Body of pancreas (tissue), 4 donors: ENCODE data around the gene NLGN1. TPM values are rescaled to one million over a fixed set of nuclear protein-coding genes. Genes with fewer than 3 reads are reported as not detected.

Experiments
- ATAC-seq: fragments of 150-250 bp; one replicate; pipeline ENCODE4 v1.9.1; 2016
- DNase-seq, 4 donors: peaks; one replicate each; pipeline ENCODE4 v3.0.0-alpha.2; 2019
- H3K27ac ChIP-seq, 4 donors: fragments of 200-600 bp; sonication (generic); 1 replicate in 3 of 4; 2 replicates in 1 of 4; pipeline versions ENCODE4 v1.5.1 to v1.6.1; 2016 to 2019; ENCODE audit warnings: mild to moderate bottlenecking in 1 of 4, mixed read lengths in 1 of 4, moderate library complexity in 1 of 4
- H3K27me3 ChIP-seq, 2 donors: fragments of 200-600 bp; sonication (generic); one replicate each; pipeline ENCODE4 v1.6.0; 2016; ENCODE audit warnings: mild to moderate bottlenecking in 1 of 2
- H3K36me3 ChIP-seq, 2 donors: fragments of 200-600 bp; sonication (generic); replicated peaks in 1 of 2; 2 replicates each; pipeline ENCODE4 v1.5.1; 2016; ENCODE audit warnings: low read depth in 2 of 2; ENCODE audit not compliant: insufficient read depth in 1 of 2
- H3K4me1 ChIP-seq: fragments of 200-600 bp; sonication (generic); one replicate; pipeline ENCODE4 v1.6.0; 2016
- H3K4me3 ChIP-seq, 2 donors: fragments of 200-600 bp; sonication (generic); 1 replicate in 1 of 2; 2 replicates in 1 of 2; pipeline ENCODE4 v1.5.1; 2016 to 2019
- H3K9me3 ChIP-seq, 3 donors: fragments of 200-600 bp; sonication (generic); 1 replicate in 2 of 3; 2 replicates in 1 of 3; pipeline ENCODE4 v1.5.1; 2016
- CTCF ChIP-seq, 7 experiments: fragments of 450-650 bp in 4 of 7; fragments of 200-600 bp in 3 of 7; sonication (generic) in 3 of 7; IDR thresholded peaks; one replicate each; pipeline ENCODE4 v1.5.1; 2016 to 2019; ENCODE audit warnings: antibody characterized with exemption in 7 of 7
- POLR2A ChIP-seq, 3 donors: fragments of 450-650 bp; IDR thresholded peaks; one replicate each; pipeline ENCODE4 v1.6.1; 2016; ENCODE audit warnings: antibody characterized with exemption in 3 of 3, mild to moderate bottlenecking in 2 of 3
- WGBS, 2 donors: methylation state at CpG; one replicate each; pipeline ENCODE4 v1.1.5; 2017; 5-methylcytosine and 5-hydroxymethylcytosine counted together
- intact Hi-C: fragments of 100-400 bp; cut with DNase I; formaldehyde crosslinking; loops from one replicate; pipeline ENCODE4 v1.15.1; 2023
- total RNA-seq, 2 donors: library from RNA; depleted of rRNA; stranded (reverse); fragments of >200 nt; gene quantifications; one replicate each; pipeline ENCODE4 v1.1.0, GENCODE V29; 2016

NLGN1 gene
- total RNA-seq, 2 donors from 2014 or later, result 0.52 to 1.3 TPM

- ATAC-seq (no peak), DNase-seq (no peak)
- no peaks in the 10 kb centered on the region for H3K27me3 ChIP-seq
- no peak overlapping the region for H3K4me3 ChIP-seq
- WGBS, 2 donors, result 78 to 80% methylated on average over 7 of the region's 7 CpGs
- no peak for TF ChIP-seq CTCF (IDR thresholded peaks at IDR 0.05)
- no peak for TF ChIP-seq POLR2A (IDR thresholded peaks at IDR 0.05)
- H3K9me3 ChIP-seq, result no peaks in the 10 kb centered on the region
- no peaks in the 10 kb centered on the region for H3K4me1 ChIP-seq
- H3K27ac ChIP-seq, result no peak overlapping the region
- no peaks in the 10 kb centered on the region for H3K36me3 ChIP-seq
- intact Hi-C loops, result no loop called here
Measured at GRCh38 chr3:174156200-174156599, 758.7 kb downstream of the NLGN1 start.

GRCh38 chr3:174158674-174159073 is 761.1 kb downstream of the NLGN1 start:
- no peak for DNase-seq
- intact Hi-C loops, result no loop called here
- H3K36me3 ChIP-seq, result no peaks in the 10 kb centered on the region
- no peaks in the 10 kb centered on the region for H3K27me3 ChIP-seq
- no peaks in the 10 kb centered on the region for H3K4me1 ChIP-seq
- no peaks in the 10 kb centered on the region for H3K9me3 ChIP-seq
- H3K4me3 ChIP-seq, result no peak overlapping the region
- TF ChIP-seq POLR2A (IDR thresholded peaks at IDR 0.05), result no peak
- ATAC-seq, result no peak
- WGBS, 2 donors, result 56 to 73% methylated on average over 1 of the region's 1 CpG
- H3K27ac ChIP-seq, result no peak overlapping the region

- Histone ChIP-seq H3K4me1 (no peaks in the 10 kb centered on the region), H3K4me3 (no peak overlapping the region), H3K36me3 (no peaks in the 10 kb centered on the region), H3K27ac (no peak overlapping the region), H3K9me3 (peaks cover 0 to 6% (median 0%) of the 10 kb centered on the region in 3 donors), H3K27me3 (no peaks in the 10 kb centered on the region)
- TF ChIP-seq POLR2A (IDR thresholded peaks at IDR 0.05), result no peak
- TF ChIP-seq CTCF (IDR thresholded peaks at IDR 0.05), result no peak
- no peak for DNase-seq
- WGBS, 2 donors, result 43 to 50% methylated on average over 3 of the region's 3 CpGs
- ATAC-seq, result no peak
- intact Hi-C loops, result no loop called here
Measured at GRCh38 chr3:174159604-174160003, 762.1 kb downstream of the NLGN1 start.

GRCh38 chr3:174162550-174162949 is 765.0 kb downstream of the NLGN1 start:
- TF ChIP-seq POLR2A (IDR thresholded peaks at IDR 0.05), result no peak
- no peak for TF ChIP-seq CTCF (IDR thresholded peaks at IDR 0.05)
- no peaks in the 10 kb centered on the region for H3K36me3 ChIP-seq
- H3K4me1 ChIP-seq, result no peaks in the 10 kb centered on the region

GRCh38 chr3:174168026-174168425 is 770.5 kb downstream of the NLGN1 start:
- Histone ChIP-seq H3K4me1 (no peaks in the 10 kb centered on the region), H3K36me3 (no peaks in the 10 kb centered on the region), H3K27me3 (no peaks in the 10 kb centered on the region), H3K4me3 (no peak overlapping the region), H3K27ac (no peak overlapping the region), H3K9me3 (peaks cover 0 to 10% (median 0%) of the 10 kb centered on the region in 3 donors)
- TF ChIP-seq CTCF (IDR thresholded peaks at IDR 0.05) (no peak), POLR2A (IDR thresholded peaks at IDR 0.05) (no peak)
- WGBS, 2 donors, result 25 to 34% methylated on average over 1 of the region's 1 CpG
- intact Hi-C loops, result no loop called here
- DNase-seq, result no peak
- no peak for ATAC-seq

More at GRCh38 chr3:174162550-174162949, 765.0 kb downstream of the NLGN1 start:
- Histone ChIP-seq H3K4me3 (no peak overlapping the region), H3K27ac (no peak overlapping the region), H3K9me3 (peaks cover 0 to 10% (median 0%) of the 10 kb centered on the region in 3 donors), H3K27me3 (no peaks in the 10 kb centered on the region)
- DNase-seq (no peak), ATAC-seq (no peak)
- intact Hi-C loops, result no loop called here
- 32 to 64% methylated on average over 1 of the region's 1 CpG for WGBS, 2 donors
